Retinal pigment epithelial cell (primary cell): ENCODE measurements around the gene GOLGA6L2.
"Not testable (repeated sequence)": the region's sequence is repeated elsewhere in the genome, so short reads cannot be mapped to it uniquely, and the experiment has no call there.

Experiments
- DNase-seq: peaks from one replicate; pipeline ENCODE4 v3.0.0-alpha.2; 2010; ENCODE audit warnings: low read depth
- H3K4me3 ChIP-seq: 2 replicates; pipeline ENCODE4 v1.5.1; 2011; ENCODE audit warnings: mild to moderate bottlenecking, low read length, control low read depth, moderate library complexity
- TF ChIP-seq, protein P1 (sequence below): conservative IDR thresholded peaks from 2 replicates; pipeline ENCODE4 v1.5.1; 2011; ENCODE audit warnings: low read depth, low read length, control low read depth, inconsistent platforms

GOLGA6L2 gene

DNA sequence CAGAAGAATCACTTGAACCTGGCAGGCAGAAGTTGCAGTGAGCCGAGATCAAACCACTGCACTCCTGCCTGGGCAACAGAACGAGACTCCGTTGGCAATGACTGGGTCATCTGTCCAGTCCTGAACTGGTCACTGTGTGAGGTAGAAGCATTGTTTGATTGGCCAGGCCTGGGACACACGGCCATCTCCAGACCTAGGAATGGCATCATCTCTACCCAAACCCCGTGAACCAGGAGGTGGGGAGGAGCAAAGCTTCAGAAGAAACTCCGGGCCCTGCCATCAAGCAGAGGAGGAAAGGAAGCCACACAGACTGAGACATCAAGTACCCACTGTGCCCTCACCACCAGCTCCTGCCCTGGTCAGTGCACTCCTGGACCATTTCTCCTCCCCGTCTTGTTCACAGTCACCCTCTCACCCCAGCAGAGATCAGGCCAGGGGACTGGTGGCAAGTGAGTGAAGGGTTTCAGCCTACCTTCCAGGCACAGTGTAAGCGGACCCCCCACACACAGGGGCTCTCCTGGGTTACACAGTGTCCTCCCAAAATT, 31.6 kb downstream of the GOLGA6L2 start:
- DNase-seq, result no peak
- no peak overlapping the region for H3K4me3 ChIP-seq
- TF ChIP-seq, protein P1, sequence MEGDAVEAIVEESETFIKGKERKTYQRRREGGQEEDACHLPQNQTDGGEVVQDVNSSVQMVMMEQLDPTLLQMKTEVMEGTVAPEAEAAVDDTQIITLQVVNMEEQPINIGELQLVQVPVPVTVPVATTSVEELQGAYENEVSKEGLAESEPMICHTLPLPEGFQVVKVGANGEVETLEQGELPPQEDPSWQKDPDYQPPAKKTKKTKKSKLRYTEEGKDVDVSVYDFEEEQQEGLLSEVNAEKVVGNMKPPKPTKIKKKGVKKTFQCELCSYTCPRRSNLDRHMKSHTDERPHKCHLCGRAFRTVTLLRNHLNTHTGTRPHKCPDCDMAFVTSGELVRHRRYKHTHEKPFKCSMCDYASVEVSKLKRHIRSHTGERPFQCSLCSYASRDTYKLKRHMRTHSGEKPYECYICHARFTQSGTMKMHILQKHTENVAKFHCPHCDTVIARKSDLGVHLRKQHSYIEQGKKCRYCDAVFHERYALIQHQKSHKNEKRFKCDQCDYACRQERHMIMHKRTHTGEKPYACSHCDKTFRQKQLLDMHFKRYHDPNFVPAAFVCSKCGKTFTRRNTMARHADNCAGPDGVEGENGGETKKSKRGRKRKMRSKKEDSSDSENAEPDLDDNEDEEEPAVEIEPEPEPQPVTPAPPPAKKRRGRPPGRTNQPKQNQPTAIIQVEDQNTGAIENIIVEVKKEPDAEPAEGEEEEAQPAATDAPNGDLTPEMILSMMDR, result no peak

DNA sequence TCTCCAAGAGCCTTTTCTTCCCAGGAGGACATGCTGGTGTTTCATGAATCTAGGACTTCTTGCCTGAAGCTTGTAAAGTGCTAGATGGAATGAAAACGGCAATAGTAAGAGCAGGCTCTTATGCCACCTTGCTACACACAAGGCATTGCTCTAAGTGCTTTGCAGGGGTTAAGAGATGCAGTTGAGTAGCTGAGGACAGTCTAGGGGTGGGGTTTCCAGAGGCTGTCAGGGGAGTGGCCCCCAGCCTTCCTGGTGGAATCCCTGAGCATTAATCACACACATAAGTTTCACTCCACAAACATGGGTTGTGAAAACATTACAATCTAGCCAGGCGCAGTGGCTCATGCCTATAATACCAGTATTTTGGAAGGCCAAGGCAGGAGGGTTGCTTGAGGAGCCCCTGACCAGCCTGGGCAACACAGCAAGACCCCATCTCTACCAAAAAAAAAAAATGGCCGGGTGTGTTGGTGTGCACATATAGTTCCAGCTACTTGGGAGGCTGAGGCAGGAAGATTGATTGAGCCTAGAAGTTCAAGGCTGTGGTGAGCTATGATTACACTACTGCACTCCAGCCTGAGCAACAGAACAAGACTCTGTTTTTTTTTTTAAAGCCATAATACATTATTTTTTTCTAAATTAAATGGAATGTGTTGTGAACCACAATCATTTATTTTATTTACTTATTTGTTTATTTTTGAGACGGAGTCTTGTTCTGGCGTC, 34.0 kb downstream of the GOLGA6L2 start:
- DNase-seq, H3K4me3 ChIP-seq: not testable (repeated sequence)

DNA sequence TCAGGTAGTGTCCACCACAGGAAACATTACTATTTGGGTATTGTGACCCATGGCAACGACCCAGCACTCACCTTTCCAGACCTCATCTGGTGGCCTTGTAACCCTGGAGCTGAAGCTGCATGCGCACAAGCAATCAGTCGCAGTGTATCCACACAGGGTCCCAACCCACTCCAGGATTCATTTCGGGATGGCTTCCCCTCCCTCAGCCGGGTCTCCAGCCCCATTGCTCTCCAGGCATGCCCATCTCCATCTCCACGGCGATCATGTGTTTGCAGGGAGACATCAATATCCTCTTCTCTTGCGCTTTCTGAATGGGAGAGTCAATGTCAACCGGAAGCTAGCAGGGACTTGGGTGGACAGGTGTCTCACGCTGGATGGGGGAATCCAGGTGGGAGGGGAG, 35.2 kb downstream of the GOLGA6L2 start:
- TF ChIP-seq, protein P1, result no peak
- H3K4me3 ChIP-seq, result no peak overlapping the region
- no peak for DNase-seq

DNA sequence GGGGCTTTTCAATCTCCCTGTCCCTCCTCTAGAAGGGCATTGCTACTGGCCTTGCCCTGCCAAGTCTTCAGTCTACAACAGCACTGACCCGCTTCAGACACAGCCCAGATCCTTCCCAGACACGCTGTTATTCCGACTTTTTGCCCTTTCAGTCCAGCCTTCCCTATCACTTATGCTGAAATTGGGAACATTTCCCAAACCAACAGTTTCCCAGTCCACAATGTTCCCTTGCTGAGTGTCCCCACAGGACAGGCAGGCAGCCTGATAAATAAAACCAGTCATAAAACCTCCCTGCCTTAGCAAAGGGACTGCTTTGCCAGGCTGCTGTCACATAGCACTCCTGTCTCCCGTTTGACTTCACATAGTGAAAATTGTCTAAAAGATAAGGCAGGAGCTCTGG, 43.5 kb downstream of the GOLGA6L2 start:
- no peak for DNase-seq
- H3K4me3 ChIP-seq, result no peak overlapping the region
- TF ChIP-seq, protein P1, result no peak

DNA sequence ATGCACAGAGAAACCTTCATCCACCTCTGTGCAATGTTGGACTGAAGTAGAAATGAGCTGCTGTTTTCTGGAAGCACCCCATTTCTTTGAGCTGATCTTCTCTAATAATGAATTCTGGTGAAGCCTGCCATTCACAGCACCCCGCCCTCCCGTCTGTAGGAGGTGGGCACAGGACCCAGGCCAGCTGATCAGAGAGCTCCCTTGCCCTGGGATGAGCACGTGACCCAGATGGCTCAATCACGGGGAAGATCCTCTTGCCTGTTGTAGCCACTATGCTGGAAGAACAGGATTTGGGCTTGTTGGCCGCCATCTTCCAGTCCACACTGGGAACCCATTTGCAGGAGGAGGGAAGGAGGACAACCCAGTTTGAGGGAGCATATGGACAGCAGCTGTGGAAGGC, 44.5 kb downstream of the GOLGA6L2 start:
- no peak overlapping the region for H3K4me3 ChIP-seq
- no peak for DNase-seq
- TF ChIP-seq, protein P1, result no peak

DNA sequence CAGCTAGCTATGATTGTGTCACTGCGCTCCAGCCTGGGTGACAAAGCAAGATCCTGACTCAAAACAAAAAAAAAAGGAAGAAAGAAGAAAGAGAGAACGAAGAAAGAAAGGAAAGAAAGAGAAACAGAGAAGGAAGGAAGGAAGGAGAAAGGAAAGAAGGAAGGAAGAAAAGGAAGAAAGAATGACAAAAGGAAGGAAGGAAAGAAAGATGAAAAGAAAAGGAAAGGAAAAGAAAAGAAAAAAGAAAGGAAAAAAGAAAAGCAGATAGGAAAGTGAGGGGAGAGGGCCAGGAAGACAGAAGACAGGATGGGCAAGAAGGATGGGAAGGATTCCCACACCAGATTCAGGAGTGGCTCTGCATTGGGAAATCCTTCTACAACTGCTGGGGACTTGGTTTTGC, 44.9 kb downstream of the GOLGA6L2 start:
- H3K4me3 ChIP-seq, result no peak overlapping the region
- no peak for DNase-seq
- TF ChIP-seq, protein P1, result no peak

DNA sequence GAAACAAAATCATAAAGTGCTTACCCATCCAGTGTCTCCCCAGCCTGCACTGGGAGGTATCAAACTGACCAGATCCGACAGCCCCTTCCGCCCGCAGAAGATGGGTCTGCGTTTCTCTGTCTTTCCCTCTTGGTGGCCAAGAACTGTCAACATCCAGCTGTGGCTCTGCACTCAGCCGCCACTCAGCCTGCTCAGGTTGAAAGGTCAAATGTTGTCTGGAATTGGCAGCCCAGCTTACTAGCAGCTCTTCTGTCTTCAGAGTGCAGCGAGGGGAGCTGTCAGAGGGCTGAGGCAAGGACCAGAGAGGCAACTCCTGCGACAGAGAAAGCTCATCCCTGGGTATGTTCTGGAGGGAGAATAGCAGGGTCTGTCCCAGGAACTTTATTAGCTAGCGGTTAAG, 45.4 kb downstream of the GOLGA6L2 start:
- TF ChIP-seq, protein P1, result no peak
- no peak for DNase-seq
- no peak overlapping the region for H3K4me3 ChIP-seq

DNA sequence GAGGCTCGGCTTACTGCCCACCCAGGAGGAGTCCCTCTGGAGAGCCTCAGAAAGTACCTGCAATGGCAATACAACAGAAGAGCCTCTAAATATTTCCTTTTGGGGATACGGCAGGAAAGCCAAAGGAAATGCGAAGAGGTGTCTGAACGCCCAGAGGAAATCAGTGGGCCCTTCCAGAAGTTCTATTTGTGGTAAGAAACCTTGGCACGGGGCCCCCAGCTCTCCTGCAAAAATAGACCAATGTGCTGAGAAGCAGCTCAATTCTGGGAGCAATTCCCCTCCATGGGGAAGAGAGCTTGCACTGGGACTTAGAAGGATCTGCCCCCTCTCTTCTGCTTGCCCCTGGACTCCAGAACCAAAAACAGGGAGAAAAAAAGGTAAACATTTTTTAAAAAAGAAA, 47.8 kb downstream of the GOLGA6L2 start:
- DNase-seq, H3K4me3 ChIP-seq: not testable (repeated sequence)

DNA sequence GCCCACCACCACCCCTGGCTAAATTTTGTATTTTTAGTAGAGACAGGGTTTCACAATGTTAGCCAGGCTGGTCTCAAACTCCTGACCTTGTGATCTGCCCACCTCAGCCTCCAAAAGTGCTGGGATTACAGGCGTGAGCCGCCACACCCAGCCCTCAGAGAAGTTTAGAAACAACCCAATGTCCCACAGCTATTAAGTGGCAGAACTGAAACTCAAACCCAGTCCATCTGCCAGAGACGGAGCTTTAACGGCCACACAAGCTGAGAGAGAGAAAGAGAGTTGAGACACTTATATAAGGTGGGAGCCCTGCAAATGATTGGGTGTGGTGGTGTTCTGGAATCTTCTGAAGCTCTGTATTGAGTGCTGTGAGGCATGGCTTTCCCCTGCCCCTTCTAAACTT, 48.7 kb downstream of the GOLGA6L2 start:
- not testable (repeated sequence) for DNase-seq, H3K4me3 ChIP-seq
